ENCODE data around the gene ITM2C. TPM values are rescaled to one million over a fixed set of nuclear protein-coding genes. Genes with fewer than 3 reads are reported as not detected.

The ITM2C gene
- total RNA-seq, 1 donor from 2014 or later: 25.0 TPM

GRCh38 chr2:230919681-230920080 lies 54.9 kb downstream of the ITM2C start:
- Histone ChIP-seq H3K9me3 (no peaks in the 10 kb centered on the region), H3K27ac (no peak overlapping the region), H3K4me1 (no peaks in the 10 kb centered on the region), H3K27me3 (no peaks in the 10 kb centered on the region), H3K4me3 (no peak overlapping the region), H3K36me3 (no peaks in the 10 kb centered on the region)
- intact Hi-C loops (cut with DNase I): no loop called here
- ATAC-seq: no peak
- TF ChIP-seq CTCF (IDR thresholded peaks at IDR 0.05): no peak
- DNase-seq: no peak

GRCh38 chr2:230920167-230920566 lies 55.4 kb downstream of the ITM2C start:
- DNase-seq (no peak), ATAC-seq (no peak)
- Histone ChIP-seq H3K9me3 (no peaks in the 10 kb centered on the region), H3K27ac (no peak overlapping the region), H3K36me3 (no peaks in the 10 kb centered on the region), H3K4me3 (no peak overlapping the region), H3K4me1 (no peaks in the 10 kb centered on the region), H3K27me3 (no peaks in the 10 kb centered on the region)
- no peak for TF ChIP-seq CTCF (IDR thresholded peaks at IDR 0.05)
- intact Hi-C loops (cut with DNase I): no loop called here

GRCh38 chr2:230921806-230922595 lies 57.3 kb downstream of the ITM2C start:
- no peak overlapping the region for H3K27ac ChIP-seq
- TF ChIP-seq CTCF (IDR thresholded peaks at IDR 0.05): no peak
- no peaks in the 10 kb centered on the region for H3K4me1 ChIP-seq
- no peaks in the 10 kb centered on the region for H3K36me3 ChIP-seq
- DNase-seq: no peak
- ATAC-seq: peak; percentile 24
- H3K9me3 ChIP-seq: no peaks in the 10 kb centered on the region
- no peaks in the 10 kb centered on the region for H3K27me3 ChIP-seq
- H3K4me3 ChIP-seq: no peak overlapping the region
- intact Hi-C loops (cut with DNase I): no loop called here

- TF ChIP-seq CTCF (IDR thresholded peaks at IDR 0.05): no peak
- Histone ChIP-seq H3K27me3 (no peaks in the 10 kb centered on the region), H3K36me3 (no peaks in the 10 kb centered on the region), H3K4me1 (no peaks in the 10 kb centered on the region), H3K9me3 (no peaks in the 10 kb centered on the region), H3K4me3 (no peak overlapping the region), H3K27ac (no peak overlapping the region)
- intact Hi-C loops (cut with DNase I): no loop called here
- DNase-seq (no peak), ATAC-seq (no peak)
These were observed 58.4 kb downstream of the ITM2C start for GRCh38 chr2:230922951-230923717.

GRCh38 chr2:230924092-230924469 lies 59.3 kb downstream of the ITM2C start:
- no peak for ATAC-seq
- peak; percentile 54 for DNase-seq
- H3K4me1 ChIP-seq: no peaks in the 10 kb centered on the region
- no peaks in the 10 kb centered on the region for H3K9me3 ChIP-seq
- no peak for TF ChIP-seq CTCF (IDR thresholded peaks at IDR 0.05)
- intact Hi-C loops (cut with DNase I): no loop called here
- H3K36me3 ChIP-seq: no peaks in the 10 kb centered on the region
- no peak overlapping the region for H3K4me3 ChIP-seq
- no peaks in the 10 kb centered on the region for H3K27me3 ChIP-seq
- H3K27ac ChIP-seq: no peak overlapping the region

Measured in upper lobe of right lung (tissue), 1 donor.